ENCODE measurements around the gene KRT4. TPM values are rescaled to one million over a fixed set of nuclear protein-coding genes. Genes with fewer than 3 reads are reported as not detected.

Gene KRT4
- total and polyA plus RNA-seq, 3 donors from 2014 or later: 0.19 TPM; not detected in 2

- H3K27ac ChIP-seq: no peak overlapping the region
- no peaks in the 10 kb centered on the region for H3K27me3 ChIP-seq
- WGBS, 2 donors: 87 to 88% methylated on average over 8 to 10 of the region's 10 CpGs
- H3K4me1 ChIP-seq: peaks cover 8% of the 10 kb centered on the region
- H3K36me3 ChIP-seq (ENCODE audit: low read depth, missing control alignments): no peaks in the 10 kb centered on the region
- no peak for TF ChIP-seq POLR2A (IDR thresholded peaks at IDR 0.05)
- intact Hi-C loops (cut with DNase I; ENCODE audit: low total_unique reads): no loop called here
- H3K4me3 ChIP-seq: no peak overlapping the region
- H3K9me3 ChIP-seq: no peaks in the 10 kb centered on the region
- no peak for DNase-seq
Observed at GRCh38 chr12:52792185-52793029, 21.5 kb downstream of the KRT4 start.

GRCh38 chr12:52791271-52792184 is 22.4 kb downstream of the KRT4 start:
- no peaks in the 10 kb centered on the region for H3K36me3 ChIP-seq (ENCODE audit: low read depth, missing control alignments)
- TF ChIP-seq, protein P1, sequence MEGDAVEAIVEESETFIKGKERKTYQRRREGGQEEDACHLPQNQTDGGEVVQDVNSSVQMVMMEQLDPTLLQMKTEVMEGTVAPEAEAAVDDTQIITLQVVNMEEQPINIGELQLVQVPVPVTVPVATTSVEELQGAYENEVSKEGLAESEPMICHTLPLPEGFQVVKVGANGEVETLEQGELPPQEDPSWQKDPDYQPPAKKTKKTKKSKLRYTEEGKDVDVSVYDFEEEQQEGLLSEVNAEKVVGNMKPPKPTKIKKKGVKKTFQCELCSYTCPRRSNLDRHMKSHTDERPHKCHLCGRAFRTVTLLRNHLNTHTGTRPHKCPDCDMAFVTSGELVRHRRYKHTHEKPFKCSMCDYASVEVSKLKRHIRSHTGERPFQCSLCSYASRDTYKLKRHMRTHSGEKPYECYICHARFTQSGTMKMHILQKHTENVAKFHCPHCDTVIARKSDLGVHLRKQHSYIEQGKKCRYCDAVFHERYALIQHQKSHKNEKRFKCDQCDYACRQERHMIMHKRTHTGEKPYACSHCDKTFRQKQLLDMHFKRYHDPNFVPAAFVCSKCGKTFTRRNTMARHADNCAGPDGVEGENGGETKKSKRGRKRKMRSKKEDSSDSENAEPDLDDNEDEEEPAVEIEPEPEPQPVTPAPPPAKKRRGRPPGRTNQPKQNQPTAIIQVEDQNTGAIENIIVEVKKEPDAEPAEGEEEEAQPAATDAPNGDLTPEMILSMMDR (IDR thresholded peaks at IDR 0.05): no peak
- TF ChIP-seq POLR2A (IDR thresholded peaks at IDR 0.05): no peak
- no peak for DNase-seq
- peaks cover 8% of the 10 kb centered on the region for H3K4me1 ChIP-seq
- no peak overlapping the region for H3K27ac ChIP-seq
- no peak overlapping the region for H3K4me3 ChIP-seq
- WGBS, 2 donors: 95 to 99% methylated on average over 12 of the region's 12 CpGs
- no peaks in the 10 kb centered on the region for H3K27me3 ChIP-seq
- H3K9me3 ChIP-seq: no peaks in the 10 kb centered on the region
- intact Hi-C loops (cut with DNase I; ENCODE audit: low total_unique reads): no loop called here

GRCh38 chr12:52790427-52791270 is 23.3 kb downstream of the KRT4 start:
- TF ChIP-seq, protein P1 (IDR thresholded peaks at IDR 0.05): no peak
- no peak for TF ChIP-seq POLR2A (IDR thresholded peaks at IDR 0.05)
- H3K36me3 ChIP-seq (ENCODE audit: low read depth, missing control alignments): no peaks in the 10 kb centered on the region
- 54 to 65% methylated on average over 13 to 19 of the region's 19 CpGs for WGBS, 2 donors
- peak overlapping the region in 1 of 2 donors; percentile 18 for H3K4me3 ChIP-seq
- peaks cover 8% of the 10 kb centered on the region for H3K4me1 ChIP-seq
- H3K27ac ChIP-seq: no peak overlapping the region
- no peaks in the 10 kb centered on the region for H3K9me3 ChIP-seq
- H3K27me3 ChIP-seq: no peaks in the 10 kb centered on the region
- intact Hi-C loops (cut with DNase I; ENCODE audit: low total_unique reads): no loop called here
- DNase-seq: no peak

- intact Hi-C loops (cut with DNase I; ENCODE audit: low total_unique reads): no loop called here
- Histone ChIP-seq H3K9me3 (no peaks in the 10 kb centered on the region), H3K27ac (no peak overlapping the region), H3K4me3 (peak overlapping the region in 1 of 2 donors; percentile 18), H3K27me3 (no peaks in the 10 kb centered on the region), H3K36me3 (ENCODE audit: low read depth, missing control alignments) (no peaks in the 10 kb centered on the region), H3K4me1 (peaks cover 8% of the 10 kb centered on the region)
- peak; percentile 56 for DNase-seq
- TF ChIP-seq POLR2A (IDR thresholded peaks at IDR 0.05): no peak
- TF ChIP-seq, protein P1 (IDR thresholded peaks at IDR 0.05): no peak
- WGBS, 2 donors: 20 to 26% methylated on average over 26 to 38 of the region's 50 CpGs
Observed at GRCh38 chr12:52789637-52790426, 24.1 kb downstream of the KRT4 start.

Measured in testis (tissue), 3 donors.